Uterus (tissue), 2 donors: Measurements from ENCODE around the gene ANKRD65.
"Not testable (repeated sequence)": the region's sequence is repeated elsewhere in the genome, so short reads cannot be mapped to it uniquely, and the experiment has no call there.

ENCODE experiments used
- POLR2A ChIP-seq, 2 donors: fragments of 450-650 bp; IDR thresholded peaks; one replicate each; pipeline ENCODE4 v1.6.1; 2016; ENCODE audit warnings: antibody characterized with exemption in 2 of 2, mild to moderate bottlenecking in 1 of 2, moderate library complexity in 1 of 2
- TF ChIP-seq, protein P1 (sequence below), 4 experiments: fragments of 200-600 bp in 2 of 4; fragments of 450-650 bp in 2 of 4; sonication (generic) in 2 of 4; IDR thresholded peaks; one replicate each; pipeline ENCODE4 v1.5.1; 2016 to 2019; ENCODE audit warnings: antibody characterized with exemption in 4 of 4, mild to moderate bottlenecking in 2 of 4, moderate library complexity in 1 of 4

DNA sequence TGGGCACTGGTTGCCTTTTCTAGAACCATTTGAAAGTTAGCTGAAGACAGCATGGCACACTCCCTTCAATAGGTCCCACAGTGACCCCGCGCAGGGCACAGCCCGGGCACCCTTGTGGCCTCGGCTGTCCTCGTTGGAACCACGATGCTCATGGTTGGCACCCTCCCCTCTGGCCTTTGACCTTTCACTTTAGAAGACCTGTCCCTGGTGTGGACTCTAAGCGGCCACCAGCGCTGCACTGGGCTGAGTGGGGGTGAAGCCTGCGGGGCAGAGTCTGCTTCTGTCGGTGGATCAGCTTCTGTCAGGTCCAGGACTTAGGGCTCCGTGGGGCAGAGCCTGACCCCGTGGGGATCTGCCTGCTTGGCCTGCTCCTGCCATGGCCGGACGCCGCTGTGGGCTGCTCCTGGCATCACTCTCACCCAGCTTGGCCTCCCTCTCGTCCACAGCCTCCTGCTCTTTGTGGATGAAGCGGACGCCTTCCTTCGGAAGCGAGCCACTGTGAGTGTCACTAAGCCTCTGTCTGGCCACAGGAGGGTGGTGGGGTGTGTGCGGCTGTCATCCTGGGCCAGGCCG lies 35.7 kb upstream of the ANKRD65 start:
- TF ChIP-seq, protein P1, sequence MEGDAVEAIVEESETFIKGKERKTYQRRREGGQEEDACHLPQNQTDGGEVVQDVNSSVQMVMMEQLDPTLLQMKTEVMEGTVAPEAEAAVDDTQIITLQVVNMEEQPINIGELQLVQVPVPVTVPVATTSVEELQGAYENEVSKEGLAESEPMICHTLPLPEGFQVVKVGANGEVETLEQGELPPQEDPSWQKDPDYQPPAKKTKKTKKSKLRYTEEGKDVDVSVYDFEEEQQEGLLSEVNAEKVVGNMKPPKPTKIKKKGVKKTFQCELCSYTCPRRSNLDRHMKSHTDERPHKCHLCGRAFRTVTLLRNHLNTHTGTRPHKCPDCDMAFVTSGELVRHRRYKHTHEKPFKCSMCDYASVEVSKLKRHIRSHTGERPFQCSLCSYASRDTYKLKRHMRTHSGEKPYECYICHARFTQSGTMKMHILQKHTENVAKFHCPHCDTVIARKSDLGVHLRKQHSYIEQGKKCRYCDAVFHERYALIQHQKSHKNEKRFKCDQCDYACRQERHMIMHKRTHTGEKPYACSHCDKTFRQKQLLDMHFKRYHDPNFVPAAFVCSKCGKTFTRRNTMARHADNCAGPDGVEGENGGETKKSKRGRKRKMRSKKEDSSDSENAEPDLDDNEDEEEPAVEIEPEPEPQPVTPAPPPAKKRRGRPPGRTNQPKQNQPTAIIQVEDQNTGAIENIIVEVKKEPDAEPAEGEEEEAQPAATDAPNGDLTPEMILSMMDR (IDR thresholded peaks at IDR 0.05): not testable (repeated sequence)
- TF ChIP-seq POLR2A (IDR thresholded peaks at IDR 0.05): not testable (repeated sequence)
